GM23248 (cell line): ENCODE results near the gene HERC3. TPM values are rescaled to one million over a fixed set of nuclear protein-coding genes. Genes with fewer than 3 reads are reported as not detected.

Experiments used
- DNase-seq: peaks from one replicate; pipeline ENCODE4 v3.0.0-alpha.2; 2015
- H2AFZ ChIP-seq: fragments of 200-600 bp; sonication (generic); 2 replicates; pipeline ENCODE4 v1.6.1; 2016; ENCODE audit warnings: antibody characterized with exemption
- H3F3A ChIP-seq: fragments of 200-600 bp; sonication (generic); 2 replicates; pipeline ENCODE4 v1.6.1; 2016; ENCODE audit warnings: mild to moderate bottlenecking, antibody characterized with exemption, mixed run types; ENCODE audit not compliant: insufficient read depth
- H3K27ac ChIP-seq: fragments of 200-600 bp; sonication (generic); 2 replicates; pipeline ENCODE4 v1.5.1; 2016; ENCODE audit warnings: mild to moderate bottlenecking
- H3K27me3 ChIP-seq: fragments of 200-600 bp; sonication (generic); replicated peaks from 2 replicates; pipeline ENCODE4 v1.6.1; 2016; ENCODE audit warnings: mild to moderate bottlenecking; ENCODE audit not compliant: insufficient read depth
- H3K36me3 ChIP-seq: fragments of 200-600 bp; sonication (generic); 2 replicates; pipeline ENCODE4 v1.6.1; 2016; ENCODE audit warnings: low read depth, mild to moderate bottlenecking
- H3K4me1 ChIP-seq: fragments of 200-600 bp; sonication (generic); 2 replicates; pipeline ENCODE4 v1.6.1; 2016; ENCODE audit warnings: mild to moderate bottlenecking; ENCODE audit not compliant: insufficient read depth
- H3K4me2 ChIP-seq: fragments of 200-600 bp; sonication (generic); one replicate; pipeline ENCODE4 v1.6.1; 2016; ENCODE audit warnings: mild to moderate bottlenecking; ENCODE audit not compliant: unreplicated experiment
- H3K4me3 ChIP-seq: fragments of 200-600 bp; sonication (generic); 2 replicates; pipeline ENCODE4 v1.5.1; 2016; ENCODE audit warnings: mild to moderate bottlenecking
- H3K79me2 ChIP-seq: fragments of 200-600 bp; sonication (generic); 2 replicates; pipeline ENCODE4 v1.6.1; 2016; ENCODE audit warnings: mild to moderate bottlenecking; ENCODE audit not compliant: insufficient read depth
- H3K9ac ChIP-seq: fragments of 200-600 bp; sonication (generic); 2 replicates; pipeline ENCODE4 v1.6.1; 2016; ENCODE audit warnings: mild to moderate bottlenecking
- H3K9me2 ChIP-seq: fragments of 200-600 bp; sonication (generic); 2 replicates; pipeline ENCODE4 v1.6.1; 2016; ENCODE audit warnings: mixed run types, mild to moderate bottlenecking, moderate library complexity; ENCODE audit not compliant: insufficient read depth
- H3K9me3 ChIP-seq: fragments of 200-600 bp; sonication (generic); one replicate; pipeline ENCODE4 v1.6.1; 2017; ENCODE audit warnings: low read depth
- H4K20me1 ChIP-seq: fragments of 200-600 bp; sonication (generic); 2 replicates; pipeline ENCODE4 v1.6.0; 2016; ENCODE audit not compliant: insufficient read depth
- EZH2 ChIP-seq: fragments of 200-600 bp; sonication (generic); IDR thresholded peaks from 2 replicates; pipeline ENCODE4 v1.6.1; 2018; ENCODE audit warnings: antibody characterized with exemption, mild to moderate bottlenecking; ENCODE audit not compliant: insufficient read depth, poor library complexity, severe bottlenecking
- EZH2phosphoT487 ChIP-seq: fragments of 200-600 bp; sonication (generic); IDR thresholded peaks from 2 replicates; pipeline ENCODE4 v1.6.1; 2018; ENCODE audit warnings: antibody characterized with exemption, moderate library complexity, mild to moderate bottlenecking, low read depth; ENCODE audit not compliant: insufficient read depth
- WGBS, 2 experiments: methylation state at CpG; one replicate each; pipeline ENCODE4 v1.1.6; 2015 to 2017; ENCODE audit warnings: low lambda C conversion rate in 2 of 2, low coverage in 1 of 2; ENCODE audit errors: missing lambda C conversion rate in 2 of 2; 5-methylcytosine and 5-hydroxymethylcytosine counted together
- in situ Hi-C: fragments of 300-500 bp; cut with MboI; formaldehyde crosslinking; loops from 2 replicates; pipeline ENCODE4 v1.15.0; 2020
- polyA plus RNA-seq: library from polyadenylated mRNA; unstranded; fragments of >200 nt; fragmentation: Nextera tagmentation; extraction: Ambion mirVana; gene quantifications from 2 replicates; pipeline ENCODE4 v1.2.1, GENCODE V29; 2016
- total RNA-seq: library from RNA; depleted of rRNA; stranded (reverse); fragments of >200 nt; shearing (Covaris generic); gene quantifications from 2 replicates; pipeline ENCODE4 v1.2.3, GENCODE V29; 2014

HERC3 gene
- total and polyA plus RNA-seq, 2 experiments from 2014 or later = 25.8 to 27.6 TPM

- H3K36me3 ChIP-seq = no peaks in the 10 kb centered on the region
Measured at GRCh38 chr4:88742561-88742960, 150.3 kb downstream of the HERC3 start.

GRCh38 chr4:88743696-88744095 is 151.4 kb downstream of the HERC3 start:
- Histone ChIP-seq H2AFZ (no peak overlapping the region), H3K79me2 (no peaks in the 10 kb centered on the region), H4K20me1 (no peaks in the 10 kb centered on the region), H3K9ac (no peak overlapping the region), H3K36me3 (no peaks in the 10 kb centered on the region), H3K9me3 (no peaks in the 10 kb centered on the region), H3K27ac (peak overlapping the region; percentile 36), H3K9me2 (no peaks in the 10 kb centered on the region), H3K4me1 (peaks cover 9% of the 10 kb centered on the region; the same call in 1 of the 2 replicates), H3K4me2 (no peak overlapping the region), H3K27me3 (no peaks in the 10 kb centered on the region), H3K4me3 (no peak overlapping the region), H3F3A (peaks cover 3% of the 10 kb centered on the region; the same call in 1 of the 2 replicates)
- TF ChIP-seq EZH2 (no peak), EZH2phosphoT487 (no peak)
- peak; percentile 81 for DNase-seq
- in situ Hi-C loops = no loop called here
- 90 to 97% methylated on average over 3 of the region's 3 CpGs for WGBS, 2 experiments

More at GRCh38 chr4:88742561-88742960, 150.3 kb downstream of the HERC3 start:
- no peak overlapping the region for H3K4me3 ChIP-seq
- 50 to 53% methylated on average over 2 of the region's 2 CpGs for WGBS, 2 experiments
- no peaks in the 10 kb centered on the region for H3K27me3 ChIP-seq
- H3K9me2 ChIP-seq = no peaks in the 10 kb centered on the region
- H3F3A ChIP-seq = peaks cover 3% of the 10 kb centered on the region; the same call in 1 of the 2 replicates
- H3K4me1 ChIP-seq = peaks cover 9% of the 10 kb centered on the region; the same call in 1 of the 2 replicates
- no peak overlapping the region for H3K4me2 ChIP-seq
- H3K27ac ChIP-seq = no peak overlapping the region
- in situ Hi-C loops = no loop called here
- no peak overlapping the region for H3K9ac ChIP-seq
- TF ChIP-seq EZH2phosphoT487 (no peak), EZH2 (no peak)
- no peaks in the 10 kb centered on the region for H3K9me3 ChIP-seq
- DNase-seq = no peak
- no peaks in the 10 kb centered on the region for H4K20me1 ChIP-seq
- H2AFZ ChIP-seq = no peak overlapping the region
- H3K79me2 ChIP-seq = no peaks in the 10 kb centered on the region

GRCh38 chr4:88744609-88745008 is 152.3 kb downstream of the HERC3 start:
- no peaks in the 10 kb centered on the region for H4K20me1 ChIP-seq
- no peak overlapping the region for H3K4me3 ChIP-seq
- 83 to 92% methylated on average over 3 of the region's 3 CpGs for WGBS, 2 experiments
- H3K79me2 ChIP-seq = no peaks in the 10 kb centered on the region
- H3K27ac ChIP-seq = no peak overlapping the region
- no peaks in the 10 kb centered on the region for H3K9me2 ChIP-seq
- H3K27me3 ChIP-seq = no peaks in the 10 kb centered on the region
- H3F3A ChIP-seq = peaks cover 3% of the 10 kb centered on the region; the same call in 1 of the 2 replicates
- DNase-seq = no peak
- H3K9ac ChIP-seq = no peak overlapping the region
- no peaks in the 10 kb centered on the region for H3K9me3 ChIP-seq
- H3K4me1 ChIP-seq = peaks cover 9% of the 10 kb centered on the region; the same call in 1 of the 2 replicates
- H2AFZ ChIP-seq = no peak overlapping the region
- H3K4me2 ChIP-seq = no peak overlapping the region
- no peaks in the 10 kb centered on the region for H3K36me3 ChIP-seq
- no peak for TF ChIP-seq EZH2
- TF ChIP-seq EZH2phosphoT487 = no peak
- in situ Hi-C loops = no loop called here

- in situ Hi-C loops = no loop called here
- peaks cover 9% of the 10 kb centered on the region; the same call in 1 of the 2 replicates for H3K4me1 ChIP-seq
- H3F3A ChIP-seq = peaks cover 3% of the 10 kb centered on the region; the same call in 1 of the 2 replicates
- H3K9ac ChIP-seq = no peak overlapping the region
- H3K36me3 ChIP-seq = no peaks in the 10 kb centered on the region
- 86 to 100% methylated on average over 1 of the region's 1 CpG for WGBS, 2 experiments
- H3K27ac ChIP-seq = no peak overlapping the region
- no peak overlapping the region for H2AFZ ChIP-seq
- H3K4me3 ChIP-seq = no peak overlapping the region
- H3K4me2 ChIP-seq = no peak overlapping the region
- TF ChIP-seq EZH2 = no peak
- TF ChIP-seq EZH2phosphoT487 = no peak
- no peaks in the 10 kb centered on the region for H3K9me3 ChIP-seq
- no peaks in the 10 kb centered on the region for H3K79me2 ChIP-seq
- no peaks in the 10 kb centered on the region for H4K20me1 ChIP-seq
- DNase-seq = no peak
- H3K27me3 ChIP-seq = no peaks in the 10 kb centered on the region
- no peaks in the 10 kb centered on the region for H3K9me2 ChIP-seq
Measured at GRCh38 chr4:88745175-88745574, 152.9 kb downstream of the HERC3 start.
